T-helper 1 cell treated with Interleukin-12 subunit alpha and Interleukin-12 subunit beta and Interleukin-4 antibody, amounts not matched to agents 30 ng/mL and 1 ng/mL, for 36 hours (primary cell): ENCODE measurements around the gene REEP6. TPM values are rescaled to one million over a fixed set of nuclear protein-coding genes. Genes with fewer than 3 reads are reported as not detected.
"Not testable (repeated sequence)": the region's sequence is repeated elsewhere in the genome, so short reads cannot be mapped to it uniquely, and the experiment has no call there.

Experiments used
- intact Hi-C: fragments of 100-400 bp; cut with micrococcal nuclease; formaldehyde crosslinking; loops from one replicate; pipeline ENCODE4 v1.15.1; 2024
- total RNA-seq: library from RNA; stranded (reverse); gene quantifications from 2 replicates; pipeline ENCODE4 v1.2.3, GENCODE V29; 2022

Gene REEP6
- total RNA-seq, 1 donor from 2014 or later, result 1.0 TPM

- intact Hi-C loops, result no loop called here
These were observed 14.0 kb downstream of the REEP6 start for GRCh38 chr19:1505012-1505411.

GRCh38 chr19:1505991-1506881, 15.3 kb downstream of the REEP6 start:
- intact Hi-C loops, result no loop called here

GRCh38 chr19:1507192-1507660, 16.2 kb downstream of the REEP6 start:
- intact Hi-C loops, result loop anchor here (1.0 kb wide), 3 partner anchors 17 to 146 kb away; partner anchors contain the start of genes C19orf25 and PCSK4

GRCh38 chr19:1507763-1508506, 17.0 kb downstream of the REEP6 start:
- intact Hi-C loops, result loop anchor here (1.0 kb wide), 3 partner anchors 18 to 145 kb away; partner anchors contain the start of genes C19orf25 and PCSK4

DNA sequence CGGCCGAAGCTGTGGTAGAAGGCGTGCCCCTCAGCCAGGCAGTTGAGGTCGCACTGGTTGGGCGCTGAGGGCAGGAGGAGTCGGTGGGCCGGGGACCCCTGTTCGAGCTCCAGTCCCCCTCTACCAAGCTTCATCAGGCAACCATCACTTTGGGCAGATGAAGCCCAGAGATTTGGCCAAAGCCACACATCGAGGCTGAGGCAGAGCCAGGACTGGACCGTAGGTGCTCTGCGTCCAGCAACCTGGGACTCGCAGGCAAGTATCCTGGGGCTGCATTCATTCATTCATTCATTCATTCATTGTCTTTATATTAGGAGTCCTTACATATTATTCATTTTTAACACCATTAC, 17.5 kb downstream of the REEP6 start:
- intact Hi-C loops, result no loop called here

- intact Hi-C loops, result no loop called here
These were observed 18.8 kb downstream of the REEP6 start for GRCh38 chr19:1509602-1510441.

DNA sequence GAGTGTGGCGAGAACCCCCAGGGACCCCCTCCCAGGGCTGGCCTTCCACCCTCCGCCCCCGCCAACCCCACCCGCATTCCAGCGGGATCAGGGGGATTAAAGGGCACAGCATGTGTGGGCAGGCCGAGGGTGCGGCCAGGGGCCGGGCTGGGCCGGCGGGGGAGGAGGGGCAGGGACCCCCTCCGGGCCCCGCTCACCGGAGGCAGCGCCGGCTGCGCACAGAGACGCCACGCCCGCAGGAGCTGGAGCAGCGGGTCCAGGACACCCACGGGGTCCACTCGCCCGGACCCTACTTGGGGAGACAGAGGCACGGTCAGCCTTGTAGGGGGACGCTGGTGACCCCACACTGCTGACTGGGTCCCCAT, 19.4 kb downstream of the REEP6 start:
- intact Hi-C loops, result no loop called here

DNA sequence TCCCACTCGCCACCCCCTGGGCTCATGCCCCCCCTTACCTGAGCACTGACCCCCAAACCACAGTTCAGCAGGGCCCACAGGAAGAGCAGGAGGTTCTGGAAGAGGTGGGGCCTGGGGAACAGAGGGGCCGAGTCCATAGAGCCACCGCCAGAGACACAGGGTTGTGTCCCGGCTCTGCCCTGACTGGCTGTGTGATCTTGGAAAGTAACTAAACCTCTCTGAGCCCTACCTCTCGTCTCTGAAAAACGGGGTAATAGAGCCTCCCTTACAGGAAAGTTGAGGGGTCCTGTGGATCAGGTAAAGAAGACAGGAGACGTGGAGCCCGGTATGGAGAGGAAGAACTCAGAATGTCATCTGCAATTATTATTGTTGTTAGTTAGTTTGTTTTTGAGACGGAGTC, 19.8 kb downstream of the REEP6 start:
- intact Hi-C loops, result no loop called here

- intact Hi-C loops, result loop anchor here (2.0 kb wide), 1 partner anchor 67 kb away; no protein-coding TSS in a partner anchor
These were observed 20.6 kb downstream of the REEP6 start for GRCh38 chr19:1511318-1512317.

DNA sequence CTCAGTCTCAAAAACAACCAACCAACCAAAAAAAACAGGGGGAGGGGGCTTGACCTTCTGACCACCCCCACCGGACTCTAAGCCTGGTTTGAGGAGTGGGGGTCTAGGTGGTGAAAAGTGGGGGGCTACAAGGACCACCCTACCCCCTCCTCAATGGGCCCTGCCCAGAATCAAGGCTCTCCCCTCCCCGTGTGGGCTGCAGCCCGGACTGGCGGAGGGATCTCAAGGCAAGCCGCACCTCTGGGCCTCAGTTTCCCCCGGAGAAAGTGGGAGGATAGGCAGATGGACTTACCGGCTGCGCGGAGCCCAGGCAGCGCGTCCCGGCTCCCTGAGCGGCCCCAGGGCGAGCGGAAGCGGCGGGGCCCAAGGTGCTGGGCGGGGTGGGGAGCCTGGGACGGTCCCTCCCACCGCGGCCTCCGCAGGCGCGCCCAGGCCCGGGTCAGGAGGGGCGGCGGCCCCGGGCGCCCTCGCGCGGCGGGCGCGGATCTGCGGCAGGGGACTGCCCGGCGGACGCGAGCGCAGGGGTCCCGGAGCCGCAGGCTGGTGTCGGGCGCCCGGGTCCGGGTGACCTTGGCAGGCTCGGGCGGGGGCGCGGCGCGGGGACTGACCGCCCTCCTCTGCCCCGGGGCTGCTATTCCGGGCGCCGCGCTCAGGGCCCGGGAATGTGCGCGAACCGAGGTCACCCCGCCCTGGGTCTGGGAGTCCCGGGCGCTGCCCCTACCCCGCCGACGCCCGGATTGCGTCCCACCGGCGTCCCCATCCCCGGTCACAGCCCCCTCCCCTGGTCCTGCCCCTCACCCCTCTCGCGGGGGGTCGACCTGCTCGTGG, 21.9 kb downstream of the REEP6 start, which contains the start of gene ADAMTSL5:
ADAMTSL5 (minus strand) TSS at position 349 of the 828 bp plus-strand sequence. CDS start 2,076 bp downstream, outside the sequence.
- intact Hi-C loops, result loop anchor here (2.0 kb wide), 1 partner anchor 68 kb away; no protein-coding TSS in a partner anchor

- intact Hi-C loops, result loop anchor here (2.0 kb wide), 1 partner anchor 69 kb away; no protein-coding TSS in a partner anchor
These were observed 22.7 kb downstream of the REEP6 start for GRCh38 chr19:1513499-1514294.

GRCh38 chr19:1514295-1514661, 23.3 kb downstream of the REEP6 start:
- intact Hi-C loops, result no loop called here

GRCh38 chr19:1514986-1515721, 24.2 kb downstream of the REEP6 start:
- intact Hi-C loops, result no loop called here

DNA sequence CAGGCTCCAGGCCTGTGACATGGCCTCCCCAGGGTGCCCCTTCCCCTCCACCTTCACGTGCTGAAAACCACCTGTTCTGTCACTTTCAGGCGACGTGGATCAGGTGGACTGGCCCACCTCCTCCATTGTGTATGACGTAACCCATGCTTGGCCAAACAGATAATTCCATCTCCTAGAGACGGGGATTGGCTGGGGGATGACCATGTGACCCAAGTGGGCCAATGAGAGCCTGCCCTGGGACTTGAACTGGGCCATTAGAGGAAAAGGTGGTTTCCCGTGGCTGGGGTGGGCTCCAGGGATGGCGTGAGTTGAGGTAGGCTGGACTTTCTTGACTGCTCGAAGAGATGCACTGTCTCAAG, 25.4 kb downstream of the REEP6 start:
- intact Hi-C loops, result no loop called here

GRCh38 chr19:1518471-1518870, 27.5 kb downstream of the REEP6 start:
- intact Hi-C loops, result no loop called here

GRCh38 chr19:1519802-1520201, 28.8 kb downstream of the REEP6 start:
- intact Hi-C loops, result not testable (repeated sequence)

DNA sequence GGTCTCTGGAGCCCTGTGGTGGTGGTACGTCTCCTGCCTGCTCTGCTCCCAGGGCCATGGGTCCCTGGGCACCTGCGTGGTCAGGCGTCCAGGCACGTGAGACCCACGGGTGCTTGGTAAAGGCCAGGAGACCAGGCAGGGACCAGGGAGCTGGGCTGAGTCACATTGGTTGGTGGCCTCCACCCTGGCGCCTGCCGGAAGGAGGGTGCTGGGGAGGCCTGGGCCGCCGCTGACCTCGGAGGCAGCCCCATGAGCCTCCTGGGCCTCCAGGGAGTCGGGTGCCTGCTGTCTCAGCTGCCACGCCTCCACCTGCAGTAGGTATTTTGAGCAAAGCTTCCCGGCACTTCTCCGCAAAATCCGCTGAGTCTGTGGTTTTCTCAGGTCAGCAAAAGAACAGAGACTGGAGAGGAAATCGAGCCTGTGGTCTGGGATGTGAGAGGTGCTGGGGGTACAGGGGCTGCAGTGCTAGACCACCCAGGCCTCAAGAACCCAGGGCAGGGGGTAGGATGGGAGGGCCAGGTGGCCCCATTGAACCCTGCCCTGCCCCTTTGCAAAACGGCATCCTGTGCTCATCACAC, 29.3 kb downstream of the REEP6 start:
- intact Hi-C loops, result no loop called here
